Measurements from ENCODE around the gene KLRK1. TPM values are rescaled to one million over a fixed set of nuclear protein-coding genes. Genes with fewer than 3 reads are reported as not detected.

KLRK1 gene
- total RNA-seq, 2 experiments from 2014 or later, result 112 to 114 TPM

Other genes starting within 250 kb of the KLRK1 start
- gene OLR1, start 217.9 kb downstream of the KLRK1 start, total RNA-seq, result not detected
- not detected for gene TMEM52B, start 211.0 kb downstream of the KLRK1 start, total RNA-seq
- 1 to 10 TPM; 6.0 to 7.2 TPM for gene GABARAPL1, start 177.2 kb downstream of the KLRK1 start, total RNA-seq
- 1 to 10 TPM; 2.0 to 2.6 TPM for gene KLRD1, start 82.2 kb downstream of the KLRK1 start, total RNA-seq
- gene KLRC4, start 19.7 kb upstream of the KLRK1 start, total RNA-seq, result 1 to 10 TPM; 2.4 TPM
- gene KLRC3, start 30.6 kb upstream of the KLRK1 start, total RNA-seq, result 1 to 10 TPM in 1 of 2 experiments, under 1 TPM in 1; 0.64 to 1.1 TPM
- under 1 TPM in 1 of 2 experiments, not detected in 1; 0.82 TPM for gene KLRC2, start 46.0 kb upstream of the KLRK1 start, total RNA-seq
- under 1 TPM; 0.52 to 0.60 TPM for gene KLRC1, start 63.3 kb upstream of the KLRK1 start, total RNA-seq
- 1 to 10 TPM; 2.4 to 2.6 TPM for gene EIF2S3B, start 115.8 kb upstream of the KLRK1 start, total RNA-seq
- gene MAGOHB, start 223.6 kb upstream of the KLRK1 start, total RNA-seq, result 100 to 1,000 TPM; 121 to 125 TPM

Data from activated naive CD8-positive, alpha-beta T cell treated with anti-CD3 and anti-CD28 coated beads for 36 hours (primary cell).